SU-DHL-6 (cell line): ENCODE results near the gene TENM4.

Experiments
- EZH2phosphoT487 ChIP-seq: fragments of 200-600 bp; sonication (generic), shearing (Covaris generic); conservative IDR thresholded peaks from 2 replicates; pipeline ENCODE4 v1.6.1; 2018; ENCODE audit warnings: mild to moderate bottlenecking, antibody characterized with exemption, low read length, moderate library complexity, mixed read lengths
- TF ChIP-seq, protein P1 (sequence below): fragments of 200-600 bp; sonication (generic); IDR thresholded peaks from one replicate; pipeline ENCODE4 v1.5.1; 2017; ENCODE audit warnings: antibody characterized with exemption, mild to moderate bottlenecking, low read length, moderate library complexity; ENCODE audit not compliant: insufficient read depth, poor library complexity, severe bottlenecking

DNA sequence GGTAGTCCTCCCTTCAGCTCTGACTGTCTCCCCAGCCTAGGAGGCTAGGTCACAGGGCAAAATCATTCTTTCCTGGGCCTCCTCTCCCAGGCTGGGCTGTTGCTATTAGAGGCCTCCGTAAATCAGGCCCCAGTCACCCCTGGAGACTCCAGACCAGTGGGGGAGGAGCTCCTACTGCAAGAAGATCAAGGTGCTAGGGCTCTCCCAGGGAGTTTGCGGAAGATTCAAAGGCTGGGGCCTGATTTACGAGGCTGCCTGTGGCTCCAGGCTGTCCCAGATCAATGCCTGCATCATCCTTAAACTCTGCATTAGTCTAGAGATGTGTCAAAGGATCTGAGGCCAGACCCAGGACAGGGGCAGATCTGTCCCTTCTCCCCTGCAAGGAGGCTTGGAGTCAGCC is 346.2 kb downstream of the TENM4 start:
- TF ChIP-seq, protein P1, sequence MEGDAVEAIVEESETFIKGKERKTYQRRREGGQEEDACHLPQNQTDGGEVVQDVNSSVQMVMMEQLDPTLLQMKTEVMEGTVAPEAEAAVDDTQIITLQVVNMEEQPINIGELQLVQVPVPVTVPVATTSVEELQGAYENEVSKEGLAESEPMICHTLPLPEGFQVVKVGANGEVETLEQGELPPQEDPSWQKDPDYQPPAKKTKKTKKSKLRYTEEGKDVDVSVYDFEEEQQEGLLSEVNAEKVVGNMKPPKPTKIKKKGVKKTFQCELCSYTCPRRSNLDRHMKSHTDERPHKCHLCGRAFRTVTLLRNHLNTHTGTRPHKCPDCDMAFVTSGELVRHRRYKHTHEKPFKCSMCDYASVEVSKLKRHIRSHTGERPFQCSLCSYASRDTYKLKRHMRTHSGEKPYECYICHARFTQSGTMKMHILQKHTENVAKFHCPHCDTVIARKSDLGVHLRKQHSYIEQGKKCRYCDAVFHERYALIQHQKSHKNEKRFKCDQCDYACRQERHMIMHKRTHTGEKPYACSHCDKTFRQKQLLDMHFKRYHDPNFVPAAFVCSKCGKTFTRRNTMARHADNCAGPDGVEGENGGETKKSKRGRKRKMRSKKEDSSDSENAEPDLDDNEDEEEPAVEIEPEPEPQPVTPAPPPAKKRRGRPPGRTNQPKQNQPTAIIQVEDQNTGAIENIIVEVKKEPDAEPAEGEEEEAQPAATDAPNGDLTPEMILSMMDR = no peak
- no peak for TF ChIP-seq EZH2phosphoT487
